IPS-18c (cell line): ENCODE data around the gene SOX10.
"Not testable (repeated sequence)": the region's sequence is repeated elsewhere in the genome, so short reads cannot be mapped to it uniquely, and the experiment has no call there.

Experiments
- H3K4me3 ChIP-seq: 2 replicates; pipeline ENCODE4 v1.7.0; 2013; ENCODE audit warnings: low read depth, mild to moderate bottlenecking, low read length, moderate library complexity; ENCODE audit not compliant: insufficient read depth
- H3K9me3 ChIP-seq: one replicate; pipeline ENCODE4 v1.6.1; 2013; ENCODE audit warnings: mild to moderate bottlenecking, low read length, moderate library complexity; ENCODE audit not compliant: control insufficient read depth, insufficient read depth

The SOX10 gene

DNA sequence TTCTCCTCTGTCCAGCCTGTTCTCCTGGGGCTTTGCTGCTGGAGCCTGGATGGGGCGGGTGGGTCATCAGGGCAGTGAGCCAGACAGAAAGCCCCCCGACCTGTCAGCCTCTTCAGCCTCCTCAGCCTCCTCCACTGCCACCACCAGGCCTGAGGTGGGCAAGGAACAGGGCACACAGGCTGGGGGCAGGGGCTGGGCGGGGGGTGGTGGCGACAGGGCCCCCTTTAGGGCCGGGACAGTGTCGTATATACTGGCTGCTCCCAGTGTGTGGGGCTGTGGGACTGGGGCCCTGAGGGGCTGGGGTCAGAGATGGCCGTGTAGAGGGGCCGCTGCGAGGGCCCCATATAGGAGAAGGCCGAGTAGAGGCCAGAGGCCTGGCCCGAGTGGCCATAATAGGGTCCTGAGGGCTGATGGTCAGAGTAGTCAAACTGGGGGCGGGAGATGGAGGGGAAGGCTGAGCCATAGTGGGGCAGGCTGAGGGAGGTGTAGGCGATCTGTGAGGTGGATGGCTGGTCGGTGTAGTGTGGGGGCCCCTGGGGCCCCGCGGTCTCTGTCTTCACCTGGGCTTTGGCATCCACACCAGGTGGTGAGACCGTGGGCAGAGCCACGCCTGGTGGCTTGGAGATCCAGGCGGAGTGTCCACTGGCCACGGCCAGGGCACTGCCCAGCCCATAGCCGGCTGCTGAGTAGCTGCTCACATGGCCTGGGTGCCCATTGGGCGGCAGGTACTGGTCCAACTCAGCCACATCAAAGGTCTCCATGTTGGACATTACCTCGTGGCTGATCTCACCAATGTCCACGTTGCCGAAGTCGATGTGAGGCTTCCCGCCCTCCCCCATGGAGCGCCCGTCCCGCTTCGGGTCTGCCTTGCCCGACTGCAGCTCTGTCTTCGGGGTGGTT is 10.8 kb downstream of the SOX10 start:
- H3K4me3 ChIP-seq, result no peak overlapping the region; the same call in 1 of the 2 replicates
- H3K9me3 ChIP-seq, result no peaks in the 10 kb centered on the region

- H3K9me3 ChIP-seq, result no peaks in the 10 kb centered on the region
- no peak overlapping the region for H3K4me3 ChIP-seq
Observed at GRCh38 chr22:37972527-37972926, 11.8 kb downstream of the SOX10 start.

DNA sequence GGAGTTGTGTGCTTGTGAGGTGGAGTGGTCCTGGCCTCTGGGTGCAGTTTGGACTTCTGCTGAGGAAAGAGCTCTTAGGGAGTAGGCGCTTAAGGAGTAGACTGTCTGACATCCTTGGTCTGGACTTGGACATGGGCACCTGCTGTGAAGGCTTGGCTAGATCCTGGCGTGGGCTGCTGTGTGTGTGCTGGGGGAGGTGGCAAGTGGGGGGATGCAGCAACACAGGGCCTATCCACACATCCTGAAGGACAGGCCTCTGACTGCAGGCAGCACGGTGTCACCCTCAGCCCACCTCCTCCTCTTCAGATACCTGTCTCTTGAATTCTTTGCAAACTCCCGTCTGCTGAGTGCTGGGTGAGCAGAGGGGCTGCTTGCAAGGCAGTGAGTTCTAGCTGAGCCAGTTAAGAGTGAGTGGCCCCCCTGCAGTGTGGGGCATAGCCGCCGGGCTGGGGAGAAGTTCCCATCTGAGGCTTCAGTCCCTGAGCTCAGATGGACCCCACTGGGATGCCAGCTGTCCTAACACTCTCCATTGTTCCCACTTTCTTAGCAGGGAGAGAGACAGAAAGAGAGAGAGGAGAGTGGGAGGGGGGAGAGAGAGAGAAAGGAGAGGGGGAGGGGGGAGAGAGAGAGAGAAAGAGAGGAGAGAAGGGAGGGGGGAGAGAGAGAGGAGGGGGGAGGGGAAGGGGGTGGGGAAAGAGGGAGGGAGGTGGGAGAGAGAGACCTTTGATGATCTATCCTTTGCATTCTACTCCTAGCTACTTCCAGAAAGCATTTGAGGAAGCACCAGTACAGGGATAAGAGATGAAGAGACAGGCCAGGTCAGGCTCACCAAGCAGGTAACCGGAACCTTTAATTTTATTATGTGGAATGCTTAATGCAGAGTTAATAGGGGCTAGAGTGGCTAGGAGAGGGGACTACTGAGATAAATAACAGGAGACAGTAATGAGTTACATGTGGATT is 12.6 kb downstream of the SOX10 start:
- no peaks in the 10 kb centered on the region for H3K9me3 ChIP-seq
- H3K4me3 ChIP-seq, result no peak overlapping the region

- Histone ChIP-seq H3K9me3 (no peaks in the 10 kb centered on the region), H3K4me3 (no peak overlapping the region)
Observed at GRCh38 chr22:37970864-37971263, 13.5 kb downstream of the SOX10 start.

DNA sequence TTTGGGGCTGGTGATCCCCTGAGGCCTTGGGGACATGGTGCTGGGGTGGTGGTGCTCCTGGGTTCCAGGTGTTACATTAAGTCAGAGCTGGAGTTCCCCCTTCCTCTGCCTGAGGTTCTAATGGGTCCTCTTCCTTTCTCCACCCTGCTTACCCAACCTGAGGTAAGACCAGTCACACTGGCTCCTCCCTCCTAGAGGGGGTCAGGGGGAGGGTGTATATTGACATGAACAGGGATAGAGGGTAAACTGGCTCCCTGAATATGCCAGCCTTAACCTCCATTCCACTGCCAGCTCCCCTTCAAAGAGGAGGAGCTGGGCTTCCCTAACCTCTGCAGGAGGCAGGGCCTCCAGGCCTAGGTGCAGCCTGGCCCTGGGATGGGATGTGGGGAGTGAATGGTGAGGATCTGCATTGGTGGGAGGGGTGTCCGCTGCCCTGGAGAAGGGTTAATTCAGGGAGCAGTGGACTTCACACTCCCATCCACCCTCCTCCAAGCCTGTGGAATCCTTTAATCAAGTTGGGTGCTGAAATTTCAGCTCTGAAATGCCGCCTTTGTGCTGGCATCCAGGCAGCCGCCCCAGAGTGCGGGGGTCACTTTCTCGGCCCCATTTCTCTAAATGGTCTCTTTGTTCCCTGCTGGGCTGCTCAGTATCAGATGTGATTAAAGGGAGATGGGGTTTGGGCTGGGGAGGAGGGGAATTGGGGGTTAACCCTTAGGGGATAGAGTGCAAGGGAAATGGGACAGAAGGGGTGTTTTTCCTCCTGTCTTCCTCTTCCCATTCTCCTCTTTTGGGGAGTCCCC is 15.7 kb downstream of the SOX10 start:
- H3K9me3 ChIP-seq, result no peaks in the 10 kb centered on the region
- no peak overlapping the region for H3K4me3 ChIP-seq

GRCh38 chr22:37967637-37968451 is 16.5 kb downstream of the SOX10 start:
- H3K9me3 ChIP-seq, result no peaks in the 10 kb centered on the region
- H3K4me3 ChIP-seq, result no peak overlapping the region

- Histone ChIP-seq H3K4me3 (no peak overlapping the region), H3K9me3 (no peaks in the 10 kb centered on the region)
Observed at GRCh38 chr22:37967147-37967546, 17.2 kb downstream of the SOX10 start.

GRCh38 chr22:37965940-37966664 is 18.3 kb downstream of the SOX10 start:
- H3K9me3 ChIP-seq, result no peaks in the 10 kb centered on the region
- H3K4me3 ChIP-seq, result no peak overlapping the region

DNA sequence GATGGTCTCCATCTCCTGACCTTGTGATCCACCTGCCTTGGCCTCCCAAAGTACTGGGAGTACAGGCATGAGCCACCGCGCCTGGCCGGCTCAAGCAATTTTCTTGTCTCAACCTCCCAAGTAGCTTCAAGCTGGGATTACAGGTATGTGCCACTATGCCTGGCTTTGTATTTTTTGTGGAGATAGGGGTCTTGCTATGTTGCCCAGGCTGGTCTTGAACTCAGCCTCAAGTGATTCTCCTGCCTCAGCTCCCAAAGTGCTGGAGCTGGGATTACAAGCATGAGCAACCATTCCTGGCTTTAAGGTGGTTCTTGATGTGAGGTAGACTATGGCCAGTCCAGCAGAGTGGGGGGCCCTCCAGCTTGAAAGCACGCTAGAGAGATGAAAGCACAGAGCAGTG is 23.3 kb downstream of the SOX10 start:
- Histone ChIP-seq H3K9me3 (no peaks in the 10 kb centered on the region), H3K4me3 (no peak overlapping the region)

GRCh38 chr22:37959231-37959825 is 25.0 kb downstream of the SOX10 start:
- H3K9me3 ChIP-seq, result no peaks in the 10 kb centered on the region
- H3K4me3 ChIP-seq, result no peak overlapping the region

DNA sequence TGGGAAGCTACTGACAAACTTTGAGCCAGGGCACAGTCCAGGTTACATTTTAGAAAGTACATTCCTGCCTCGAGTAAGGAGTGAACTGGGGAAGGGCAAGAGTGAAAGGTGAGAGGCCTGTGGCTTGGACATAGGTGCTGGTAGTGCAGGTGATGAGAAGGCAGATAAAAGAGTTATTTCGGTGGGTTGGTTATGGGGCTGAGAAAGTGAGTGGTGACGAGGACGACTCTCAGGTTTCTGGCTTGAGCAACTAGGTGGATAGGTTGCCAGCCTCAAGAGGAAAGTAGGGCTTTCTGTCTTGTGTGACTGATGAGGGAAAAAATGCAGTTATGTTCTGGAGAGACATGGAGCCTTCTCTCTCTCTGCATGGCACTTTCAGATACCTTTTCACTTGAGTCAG is 27.1 kb downstream of the SOX10 start:
- Histone ChIP-seq H3K4me3 (no peak overlapping the region), H3K9me3 (no peaks in the 10 kb centered on the region)

GRCh38 chr22:37955825-37956397 is 28.4 kb downstream of the SOX10 start:
- H3K9me3 ChIP-seq, result not testable (repeated sequence)

DNA sequence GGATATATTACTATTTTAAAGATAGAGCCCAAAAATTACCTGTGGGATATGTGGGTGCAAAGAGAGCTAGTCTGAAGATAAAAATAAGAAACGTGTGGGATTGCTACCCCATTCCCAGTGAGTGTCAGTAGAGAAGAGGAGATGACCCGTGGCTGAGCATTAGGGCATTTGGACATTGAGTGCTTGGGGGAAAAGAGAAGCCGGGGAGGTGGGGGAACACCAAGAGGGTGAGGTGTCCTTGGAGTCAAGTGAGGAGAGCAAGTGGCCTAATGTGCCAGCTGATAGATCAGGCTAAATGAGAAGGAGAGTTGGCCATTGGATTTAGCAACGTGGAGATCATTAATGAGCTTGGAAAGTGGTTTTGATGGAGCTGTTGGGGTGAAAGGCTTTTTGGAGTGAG is 29.7 kb downstream of the SOX10 start:
- peak overlapping the region; percentile 99; the same call in 1 of the 2 replicates for H3K4me3 ChIP-seq
- H3K9me3 ChIP-seq, result no peaks in the 10 kb centered on the region

More at GRCh38 chr22:37955825-37956397, 28.4 kb downstream of the SOX10 start:
- H3K4me3 ChIP-seq, result not testable (repeated sequence)

DNA sequence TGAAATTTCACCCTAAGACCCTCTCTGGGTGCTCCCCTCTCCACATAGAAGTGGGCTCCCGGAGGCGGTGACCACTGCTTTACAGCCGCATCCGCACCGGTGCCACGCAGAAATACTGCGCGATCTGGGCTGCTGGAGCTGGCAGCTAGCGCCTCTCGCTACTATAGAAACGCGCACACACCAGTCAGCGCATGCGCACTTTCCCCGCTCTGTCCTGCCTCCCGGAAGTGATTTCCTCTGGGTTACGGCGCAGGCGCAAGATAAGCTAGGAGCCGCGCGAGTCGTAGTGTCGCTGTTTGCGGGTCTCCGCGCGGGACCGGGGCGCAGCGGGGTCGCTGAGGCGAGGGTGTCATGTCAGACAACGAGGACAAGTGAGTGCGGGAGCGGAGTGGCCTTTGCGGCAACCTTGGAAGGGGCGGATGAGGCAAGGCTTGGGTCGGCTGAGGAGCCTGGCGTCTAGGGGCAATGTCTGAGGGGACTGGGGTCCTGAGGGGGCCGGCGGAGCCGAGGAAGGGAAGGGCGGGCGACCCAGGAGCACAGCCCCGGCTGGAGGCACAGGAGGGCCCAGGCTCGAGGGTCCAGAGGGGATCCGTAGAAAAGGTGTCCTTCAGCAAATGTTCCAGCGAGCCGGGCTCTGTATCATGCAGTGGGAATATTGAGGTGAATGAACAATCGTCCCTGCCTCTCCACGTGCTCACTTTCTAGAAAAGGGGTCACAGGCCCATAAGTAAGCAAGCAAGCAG is 30.7 kb downstream of the SOX10 start, which contains the start of the genes C22orf23 and POLR2F:
C22orf23 (minus strand) TSS at position 165 of the 743 bp plus-strand sequence. CDS start 452 bp downstream, outside the sequence.
POLR2F (plus strand) TSS at position 263 of the 743 bp plus-strand sequence; CDS start at position 352, 89 bp downstream.
- Histone ChIP-seq H3K9me3 (no peaks in the 10 kb centered on the region), H3K4me3 (peak within 1 kb of the TSS; percentile 99)
